Left ventricle myocardium inferior (tissue), 1 donor: ENCODE data around the gene KIF26A. TPM values are rescaled to one million over a fixed set of nuclear protein-coding genes. Genes with fewer than 3 reads are reported as not detected.
A peak's percentile ranks its signal among the peaks of the same experiment; 100 is the strongest.
"Not testable (repeated sequence)": the region's sequence is repeated elsewhere in the genome, so short reads cannot be mapped to it uniquely, and the experiment has no call there.

Experiments
- DNase-seq: peaks from one replicate; pipeline ENCODE4 v3.0.0-alpha.2; 2020
- H3K27ac ChIP-seq: fragments of 200-600 bp; replicated peaks from 2 replicates; pipeline ENCODE4 v1.8.0; 2021
- H3K27me3 ChIP-seq: fragments of 200-600 bp; 2 replicates; pipeline ENCODE4 v1.8.0; 2021; ENCODE audit warnings: low read depth
- H3K36me3 ChIP-seq: fragments of 200-600 bp; 2 replicates; pipeline ENCODE4 v1.8.0; 2021
- H3K4me1 ChIP-seq: fragments of 200-600 bp; 2 replicates; pipeline ENCODE4 v1.8.0; 2021
- H3K4me3 ChIP-seq: fragments of 200-600 bp; 2 replicates; pipeline ENCODE4 v1.8.0; 2021; ENCODE audit warnings: mild to moderate bottlenecking, moderate library complexity
- H3K9me3 ChIP-seq: fragments of 200-600 bp; replicated peaks from 2 replicates; pipeline ENCODE4 v1.8.0; 2021
- CTCF ChIP-seq: fragments of 200-600 bp; IDR thresholded peaks from 2 replicates; pipeline ENCODE4 v1.8.0; 2021; ENCODE audit warnings: antibody characterized with exemption, mild to moderate bottlenecking, borderline replicate concordance
- intact Hi-C: fragments of 100-400 bp; cut with micrococcal nuclease; formaldehyde crosslinking; loops from one replicate; pipeline ENCODE4 v1.11.0; 2022
- total RNA-seq: library from RNA; stranded (reverse); fragmentation: NEBNext Ultra II Directional; extraction: Animal tissue kit (Norgen Biotek cat#: 25700); gene quantifications from one replicate; pipeline ENCODE4 v1.2.1, GENCODE V29; 2021
- donor health status: DM: no; HTN: yes; CAD: no; lungs with severe emphysema.

KIF26A gene
- total RNA-seq, 1 donor from 2014 or later = 6.5 TPM

- H3K4me1 ChIP-seq = peaks cover 67% of the 10 kb centered on the region
- TF ChIP-seq CTCF = no peak
- no peaks in the 10 kb centered on the region for H3K36me3 ChIP-seq
- no peak for DNase-seq
- H3K27ac ChIP-seq = no peak overlapping the region
- intact Hi-C loops = no loop called here
- no peak overlapping the region for H3K4me3 ChIP-seq
- H3K27me3 ChIP-seq = no peaks in the 10 kb centered on the region
- no peaks in the 10 kb centered on the region for H3K9me3 ChIP-seq
Observed at GRCh38 chr14:104151566-104152245, 13.3 kb downstream of the KIF26A start.

- Histone ChIP-seq H3K9me3 (no peaks in the 10 kb centered on the region), H3K36me3 (no peaks in the 10 kb centered on the region), H3K4me3 (no peak overlapping the region), H3K4me1 (peaks cover 62% of the 10 kb centered on the region), H3K27ac (no peak overlapping the region), H3K27me3 (no peaks in the 10 kb centered on the region)
- no peak for TF ChIP-seq CTCF
- DNase-seq = no peak
- intact Hi-C loops = no loop called here
Observed at GRCh38 chr14:104152246-104152575, 13.8 kb downstream of the KIF26A start.

- Histone ChIP-seq H3K27ac (no peak overlapping the region), H3K4me3 (no peak overlapping the region), H3K4me1 (peaks cover 60% of the 10 kb centered on the region), H3K27me3 (no peaks in the 10 kb centered on the region), H3K9me3 (no peaks in the 10 kb centered on the region), H3K36me3 (no peaks in the 10 kb centered on the region)
- TF ChIP-seq CTCF = no peak
- intact Hi-C loops = no loop called here
- DNase-seq = no peak
Observed at GRCh38 chr14:104152686-104153393, 14.5 kb downstream of the KIF26A start.

GRCh38 chr14:104153394-104153755 lies 15.0 kb downstream of the KIF26A start:
- intact Hi-C loops, H3K27me3 ChIP-seq, H3K9me3 ChIP-seq, H3K4me3 ChIP-seq, DNase-seq, H3K27ac ChIP-seq, H3K36me3 ChIP-seq: not testable (repeated sequence)
- peaks cover 60% of the 10 kb centered on the region for H3K4me1 ChIP-seq

GRCh38 chr14:104154246-104154645 lies 15.9 kb downstream of the KIF26A start:
- no peak for DNase-seq
- Histone ChIP-seq H3K27ac (no peak overlapping the region), H3K36me3 (no peaks in the 10 kb centered on the region), H3K4me3 (no peak overlapping the region), H3K27me3 (no peaks in the 10 kb centered on the region), H3K9me3 (no peaks in the 10 kb centered on the region), H3K4me1 (peaks cover 60% of the 10 kb centered on the region)
- TF ChIP-seq CTCF = no peak
- intact Hi-C loops = no loop called here

GRCh38 chr14:104155513-104155912 lies 17.1 kb downstream of the KIF26A start:
- Histone ChIP-seq H3K36me3 (no peaks in the 10 kb centered on the region), H3K4me1 (peaks cover 50% of the 10 kb centered on the region), H3K9me3 (no peaks in the 10 kb centered on the region), H3K4me3 (no peak overlapping the region), H3K27ac (no peak overlapping the region), H3K27me3 (no peaks in the 10 kb centered on the region)
- TF ChIP-seq CTCF = no peak
- intact Hi-C loops = no loop called here
- DNase-seq = peak; percentile 41
